Measurements from ENCODE around the gene PGAP1.
A peak's percentile ranks its signal among the peaks of the same experiment; 100 is the strongest.

The PGAP1 gene

DNA sequence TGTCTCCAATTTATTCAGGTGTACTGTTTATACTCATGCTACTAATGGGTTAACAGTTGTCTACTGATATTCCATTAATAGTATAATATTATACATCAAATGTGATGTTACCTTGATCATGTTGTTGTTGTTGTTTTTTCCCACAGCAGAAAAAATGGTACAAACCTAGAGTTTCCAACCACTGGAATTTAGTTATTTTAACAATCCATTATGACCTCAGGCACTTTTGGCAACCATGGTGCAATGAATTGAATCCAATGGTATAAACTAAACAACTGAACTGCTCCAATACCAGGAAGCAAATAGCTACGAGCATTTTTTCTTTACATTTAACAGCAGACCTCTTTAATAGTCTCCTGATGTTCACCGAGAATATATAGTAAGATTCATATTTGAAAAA is 86.3 kb downstream of the PGAP1 start:
- no peak for TF ChIP-seq CTCF (conservative IDR thresholded peaks at IDR 0.05; ENCODE audit: low read depth, low read length)
- H3K4me3 ChIP-seq (ENCODE audit: low read length), result no peak overlapping the region
- no peak for DNase-seq (ENCODE audit: low read depth)

GRCh38 chr2:196839574-196839973 is 86.9 kb downstream of the PGAP1 start:
- no peak overlapping the region for H3K4me3 ChIP-seq (ENCODE audit: low read length)
- no peak for TF ChIP-seq CTCF (conservative IDR thresholded peaks at IDR 0.05; ENCODE audit: low read depth, low read length)
- no peak for DNase-seq (ENCODE audit: low read depth)

DNA sequence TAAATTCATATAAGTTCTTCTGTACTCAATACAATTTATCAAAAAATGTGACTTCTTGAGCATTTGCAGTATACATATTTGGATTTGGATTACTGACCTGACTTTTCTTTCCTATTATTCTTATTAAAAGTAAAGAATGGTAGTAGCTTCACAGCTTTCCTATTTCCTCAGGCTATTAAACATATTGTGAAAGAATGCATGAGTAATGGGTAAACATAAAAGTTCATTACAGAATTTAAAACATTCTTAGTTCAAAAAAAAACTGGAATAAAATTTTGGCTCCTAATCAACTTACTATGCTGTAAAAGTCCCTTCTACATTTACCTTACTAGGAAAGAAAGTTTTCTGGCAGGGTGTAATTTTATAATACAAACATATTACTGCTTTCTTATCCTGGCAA is 90.1 kb downstream of the PGAP1 start:
- no peak overlapping the region for H3K4me3 ChIP-seq (ENCODE audit: low read length)
- no peak for DNase-seq (ENCODE audit: low read depth)
- no peak for TF ChIP-seq CTCF (conservative IDR thresholded peaks at IDR 0.05; ENCODE audit: low read depth, low read length)

GRCh38 chr2:196830701-196831100 is 95.8 kb downstream of the PGAP1 start:
- H3K4me3 ChIP-seq (ENCODE audit: low read length), result no peak overlapping the region
- TF ChIP-seq CTCF (conservative IDR thresholded peaks at IDR 0.05; ENCODE audit: low read depth, low read length), result no peak
- no peak for DNase-seq (ENCODE audit: low read depth)

GRCh38 chr2:196827356-196827755 is 99.2 kb downstream of the PGAP1 start:
- no peak overlapping the region for H3K4me3 ChIP-seq (ENCODE audit: low read length)
- DNase-seq (ENCODE audit: low read depth), result no peak
- no peak for TF ChIP-seq CTCF (conservative IDR thresholded peaks at IDR 0.05; ENCODE audit: low read depth, low read length)

DNA sequence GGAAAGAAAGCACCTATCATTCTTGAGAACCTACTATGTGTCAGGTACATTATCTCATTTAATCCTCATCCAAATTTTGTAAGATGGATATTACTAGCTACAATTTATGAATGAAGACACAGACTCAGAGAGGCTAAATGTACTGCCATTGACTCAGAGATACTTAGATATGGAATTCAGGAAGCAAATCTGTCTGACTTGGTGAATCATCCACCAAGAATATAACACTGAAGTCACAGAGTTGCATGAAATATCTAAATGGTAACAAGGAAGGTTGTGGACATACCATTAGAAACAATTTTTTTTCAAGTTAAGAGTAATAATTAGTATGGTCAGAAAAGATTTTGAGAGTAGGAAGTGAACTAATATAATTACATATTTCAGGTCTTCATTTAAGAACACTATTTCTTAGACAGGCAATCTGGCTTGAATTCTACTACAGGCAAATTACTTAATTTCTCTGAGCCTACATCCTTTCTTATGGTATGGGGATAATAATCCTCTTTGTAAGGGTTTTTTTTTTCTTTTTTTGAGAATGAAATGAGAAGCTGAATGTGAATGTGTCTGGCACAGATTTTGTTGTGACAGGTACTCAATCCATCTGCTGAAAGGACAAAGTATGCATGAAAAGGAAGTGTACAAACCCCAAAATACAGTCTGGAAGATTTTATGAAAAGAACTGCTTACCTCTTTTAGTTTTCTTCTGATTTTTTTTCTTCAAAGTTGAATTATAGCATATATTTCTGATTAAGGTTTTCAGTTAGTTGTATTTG is 102.6 kb downstream of the PGAP1 start:
- H3K4me3 ChIP-seq (ENCODE audit: low read length), result no peak overlapping the region
- TF ChIP-seq CTCF (conservative IDR thresholded peaks at IDR 0.05; ENCODE audit: low read depth, low read length), result no peak
- DNase-seq (ENCODE audit: low read depth), result peak; percentile 2

GRCh38 chr2:196821195-196821594 is 105.3 kb downstream of the PGAP1 start:
- no peak overlapping the region for H3K4me3 ChIP-seq (ENCODE audit: low read length)
- no peak for DNase-seq (ENCODE audit: low read depth)
- no peak for TF ChIP-seq CTCF (conservative IDR thresholded peaks at IDR 0.05; ENCODE audit: low read depth, low read length)

All from retinal pigment epithelial cell (primary cell).